GM12891 (cell line): ENCODE measurements around the gene SGO2.
"Not testable (repeated sequence)": the region's sequence is repeated elsewhere in the genome, so short reads cannot be mapped to it uniquely, and the experiment has no call there.

Experiments
- DNase-seq: peaks from one replicate; pipeline ENCODE4 v3.0.0; 2011; ENCODE audit warnings: low spot score; ENCODE audit not compliant: insufficient read length
- FAIRE-seq: peaks from 2 replicates; lab custom pipeline; 2011; peaks lifted over from hg19 to GRCh38; lab: Jason Lieb, UNC
- PAX5 ChIP-seq: IDR thresholded peaks from 2 replicates; pipeline ENCODE4 v1.6.1; 2011; ENCODE audit warnings: low read length, moderate library complexity, mild to moderate bottlenecking; ENCODE audit not compliant: insufficient read depth, severe bottlenecking
- POLR2A ChIP-seq: IDR thresholded peaks from 2 replicates; pipeline ENCODE4 v1.6.1; 2011; ENCODE audit warnings: low read depth, low read length, control low read depth
- POLR2AphosphoS5 ChIP-seq: IDR thresholded peaks from 2 replicates; pipeline ENCODE4 v1.6.1; 2011; ENCODE audit warnings: low read depth, low read length, control low read depth
- POU2F2 ChIP-seq: IDR thresholded peaks from 2 replicates; pipeline ENCODE4 v1.6.1; 2011; ENCODE audit warnings: low read depth, mild to moderate bottlenecking, control low read depth, low read length, moderate library complexity
- SPI1 ChIP-seq: IDR thresholded peaks from 2 replicates; pipeline ENCODE4 v1.6.1; 2011; ENCODE audit warnings: low read depth, low read length, control low read depth
- TAF1 ChIP-seq: IDR thresholded peaks from 2 replicates; pipeline ENCODE4 v1.6.1; 2011; ENCODE audit warnings: low read depth, low read length, control low read depth

The SGO2 gene

GRCh38 chr2:200627110-200627770 lies 101.2 kb downstream of the SGO2 start:
- FAIRE-seq (no peak), DNase-seq (no peak)
- TF ChIP-seq POU2F2 (no peak), SPI1 (no peak), POLR2A (no peak)

- not testable (repeated sequence) for FAIRE-seq, DNase-seq
These were observed 102.5 kb downstream of the SGO2 start for GRCh38 chr2:200628461-200628860.

- DNase-seq (no peak), FAIRE-seq (no peak)
- TF ChIP-seq POU2F2 = no peak
- no peak for TF ChIP-seq TAF1
- no peak for TF ChIP-seq POLR2A
- no peak for TF ChIP-seq SPI1
- no peak for TF ChIP-seq PAX5
- TF ChIP-seq POLR2AphosphoS5 = no peak
These were observed 105.3 kb downstream of the SGO2 start for GRCh38 chr2:200631287-200631686.
